HCT116 (cell line): ENCODE measurements around the gene TRIAP1. TPM values are rescaled to one million over a fixed set of nuclear protein-coding genes. Genes with fewer than 3 reads are reported as not detected.
A peak's percentile ranks its signal among the peaks of the same experiment; 100 is the strongest.

ENCODE experiments used
- ATAC-seq: fragments of 200-7000 bp; cut with Tn5 transposase; 2 replicates; pipeline ENCODE4 v1.9.1; 2020; ENCODE audit warnings: mild to moderate bottlenecking, moderate library complexity
- Bru-seq: library from RNA; stranded (reverse); fragments of 400-500 nt; gene quantifications from one replicate; lab custom pipeline; 2021; lab: Mats Ljungman, UMichigan
- BruChase-seq, 2 experiments: library from RNA; stranded (reverse); fragments of 400-500 nt; gene quantifications; one replicate each; lab custom pipeline; 2021; lab: Mats Ljungman, UMichigan
- BruUV-seq: library from RNA; stranded (reverse); fragments of 400-500 nt; replicated peaks from 2 replicates; lab custom pipeline; 2021; lab: Mats Ljungman, UMichigan
- CTCF ChIA-PET: fragments of 300-600 bp; sonication (Branson Sonifier 250); formaldehyde crosslinking; loops from one replicate; lab custom pipeline; 2021; ENCODE audit warnings: antibody characterized with exemption; lab: Charles Lee
- POLR2A ChIA-PET: fragments of 300-600, 350-600 bp; sonication (Branson Sonifier 250); formaldehyde crosslinking; loops from one replicate; lab custom pipeline; 2021; ENCODE audit warnings: antibody characterized with exemption; lab: Charles Lee
- RAD21 ChIA-PET, 2 experiments: fragments of 300-600 bp; sonication (Branson Sonifier 250); formaldehyde crosslinking; loops; one replicate each; lab custom pipeline; 2023; ENCODE audit warnings: low total read pairs in 2 of 2; ENCODE audit not compliant: uncharacterized antibody in 2 of 2, unreplicated experiment in 2 of 2, low non-redundant PET in 1 of 2; lab: Charles Lee
- DNase-seq: peaks from one replicate; pipeline ENCODE4 v3.0.0-alpha.2; 2010; ENCODE audit warnings: low read depth, low spot score
- H2AFZ ChIP-seq: fragments of 200-600 bp; shearing (Covaris generic), sonication (generic); 2 replicates; pipeline ENCODE4 v1.6.1; 2017; ENCODE audit warnings: low read depth, mixed run types, mixed read lengths, antibody characterized with exemption, low read length; ENCODE audit not compliant: poor library complexity, severe bottlenecking
- H3K27ac ChIP-seq: 2 replicates; pipeline ENCODE4 v1.5.1; 2012; ENCODE audit warnings: low read depth, low read length
- H3K27me3 ChIP-seq: fragments of 200-600 bp; sonication (generic); 2 replicates; pipeline ENCODE4 v1.6.1; 2016; ENCODE audit warnings: mixed run types, low read length, mixed read lengths; ENCODE audit not compliant: insufficient read depth
- H3K36me3 ChIP-seq, 2 experiments: fragments of 200-500 bp in 1 of 2; fragments of 200-600 bp in 1 of 2; sonication (Bioruptor generic) in 1 of 2; sonication (generic) in 1 of 2; 2 replicates each; pipeline versions ENCODE4 v1.5.1 to v1.6.1; 2014 to 2016; ENCODE audit warnings: low read length in 2 of 2, inconsistent platforms in 1 of 2, mixed read lengths in 1 of 2, mixed run types in 1 of 2; ENCODE audit not compliant: insufficient read depth in 2 of 2, control insufficient read depth in 1 of 2
- H3K4me1 ChIP-seq, 2 experiments: fragments of 200-600 bp in 1 of 2; sonication (generic) in 1 of 2; 2 replicates each; pipeline versions ENCODE4 v1.5.1 to v1.6.1; 2012 to 2017; ENCODE audit warnings: low read length in 2 of 2, inconsistent platforms in 1 of 2, mild to moderate bottlenecking in 1 of 2, mixed read lengths in 1 of 2, mixed run types in 1 of 2, moderate library complexity in 1 of 2; ENCODE audit not compliant: insufficient read depth in 2 of 2, control insufficient read depth in 1 of 2
- H3K4me2 ChIP-seq: fragments of 200-600 bp; sonication (generic); 2 replicates; pipeline ENCODE4 v1.6.1; 2017; ENCODE audit warnings: mixed run types, low read length, mixed read lengths
- H3K4me3 ChIP-seq, 2 experiments: fragments of 200-600 bp in 1 of 2; sonication (generic) in 1 of 2; replicated peaks in 1 of 2; 2 replicates each; pipeline ENCODE4 v1.5.1; 2011 to 2016; ENCODE audit warnings: low read length in 2 of 2, control low read depth in 1 of 2, low read depth in 1 of 2, mild to moderate bottlenecking in 1 of 2, mixed read lengths in 1 of 2, mixed run types in 1 of 2
- H3K79me2 ChIP-seq: fragments of 200-600 bp; sonication (generic); 2 replicates; pipeline ENCODE4 v1.6.1; 2017; ENCODE audit warnings: mild to moderate bottlenecking, mixed run types, low read length, moderate library complexity, mixed read lengths; ENCODE audit not compliant: insufficient read depth
- H3K9ac ChIP-seq: fragments of 200-600 bp; sonication (generic); 2 replicates; pipeline ENCODE4 v1.6.1; 2016; ENCODE audit warnings: low read length, mixed read lengths
- H3K9me2 ChIP-seq: fragments of 200-600 bp; sonication (generic), shearing (Covaris generic); 2 replicates; pipeline ENCODE4 v1.6.1; 2017; ENCODE audit warnings: mixed run types, mild to moderate bottlenecking, moderate library complexity; ENCODE audit not compliant: insufficient read depth
- H3K9me3 ChIP-seq, 2 experiments: fragments of 200-500 bp in 1 of 2; fragments of 200-600 bp in 1 of 2; sonication (Bioruptor generic) in 1 of 2; sonication (generic) in 1 of 2; 2 replicates each; pipeline ENCODE4 v1.6.1; 2014 to 2017; ENCODE audit warnings: low read length in 2 of 2, mixed read lengths in 2 of 2, inconsistent platforms in 1 of 2, low read depth in 1 of 2, mild to moderate bottlenecking in 1 of 2, mixed run types in 1 of 2, moderate library complexity in 1 of 2; ENCODE audit not compliant: control insufficient read depth in 1 of 2, insufficient read depth in 1 of 2
- H4K20me1 ChIP-seq: fragments of 200-600 bp; sonication (generic), shearing (Covaris generic); 2 replicates; pipeline ENCODE4 v1.6.1; 2017; ENCODE audit warnings: mixed run types, mild to moderate bottlenecking, moderate library complexity; ENCODE audit not compliant: insufficient read depth
- CEBPB ChIP-seq: IDR thresholded peaks from 2 replicates; pipeline ENCODE4 v1.6.1; 2012; ENCODE audit warnings: low read depth
- EGR1 ChIP-seq: IDR thresholded peaks from 2 replicates; pipeline ENCODE4 v1.6.1; 2012; ENCODE audit warnings: low read depth
- ELF1 ChIP-seq: IDR thresholded peaks from 2 replicates; pipeline ENCODE4 v1.6.1; 2012; ENCODE audit warnings: low read depth, borderline replicate concordance
- EZH2 ChIP-seq: fragments of 200-600 bp; sonication (generic); IDR thresholded peaks from 2 replicates; pipeline ENCODE4 v1.6.1; 2017; ENCODE audit warnings: antibody characterized with exemption, mixed run types
- EZH2phosphoT487 ChIP-seq: fragments of 200-600 bp; IDR thresholded peaks from 2 replicates; pipeline ENCODE4 v1.6.1; 2018; ENCODE audit warnings: antibody characterized with exemption, borderline replicate concordance
- FOSL1 ChIP-seq: IDR thresholded peaks from 2 replicates; pipeline ENCODE4 v1.6.1; 2012; ENCODE audit warnings: low read depth
- JUND ChIP-seq: IDR thresholded peaks from 2 replicates; pipeline ENCODE4 v1.6.1; 2012
- POLR2A ChIP-seq: IDR thresholded peaks from 2 replicates; pipeline ENCODE4 v1.7.0; 2011; ENCODE audit warnings: borderline replicate concordance; ENCODE audit not compliant: insufficient read depth, insufficient read length; ENCODE audit errors: extremely low read depth
- POLR2AphosphoS5 ChIP-seq: IDR thresholded peaks from 2 replicates; pipeline ENCODE4 v1.6.1; 2011; ENCODE audit warnings: mild to moderate bottlenecking, low read depth, low read length, moderate library complexity
- RAD21 ChIP-seq: IDR thresholded peaks from 2 replicates; pipeline ENCODE4 v1.6.1; 2012; ENCODE audit warnings: low read depth, mild to moderate bottlenecking
- SIN3A ChIP-seq: IDR thresholded peaks from 2 replicates; pipeline ENCODE4 v1.6.1; 2012; ENCODE audit warnings: low read depth
- SP1 ChIP-seq: IDR thresholded peaks from 2 replicates; pipeline ENCODE4 v1.6.1; 2012; ENCODE audit warnings: low read depth
- SRF ChIP-seq: IDR thresholded peaks from 2 replicates; pipeline ENCODE4 v1.6.1; 2012; ENCODE audit warnings: low read depth
- TCF7L2 ChIP-seq: IDR thresholded peaks from 2 replicates; pipeline ENCODE4 v1.7.0; 2011; ENCODE audit warnings: borderline replicate concordance, inconsistent platforms; ENCODE audit not compliant: insufficient read depth, insufficient read length; ENCODE audit errors: extremely low read depth
- ZFX ChIP-seq: fragments of 450-650 bp; IDR thresholded peaks from 2 replicates; pipeline ENCODE4 v1.6.1; 2017
- ZNF274 ChIP-seq: fragments of 200-500 bp; sonication (Bioruptor generic); IDR thresholded peaks from 2 replicates; pipeline ENCODE4 v1.6.1; 2014; ENCODE audit warnings: mild to moderate bottlenecking, low read depth, low read length, inconsistent platforms
- intact Hi-C: fragments of 100-400 bp; cut with micrococcal nuclease; formaldehyde crosslinking; loops from 2 replicates; pipeline ENCODE4 v1.10.0; 2022
- long read RNA-seq: library from polyadenylated mRNA; unstranded; transcript quantifications from one replicate; pipeline ENCODE4 v2.0.0, GENCODE V29; 2021; ENCODE audit not compliant: unreplicated experiment
- polyA plus RNA-seq: library from polyadenylated mRNA; unstranded; fragments of >200 nt; gene quantifications from 2 replicates; pipeline ENCODE4 v1.2.1, GENCODE V29; 2012; ENCODE audit warnings: missing spikeins
- total RNA-seq: library from RNA; stranded (reverse); gene quantifications from one replicate; pipeline ENCODE4 v1.2.1, GENCODE V29; 2021; ENCODE audit not compliant: unreplicated experiment
- TF ChIP-seq, protein P1 (sequence below): IDR thresholded peaks from 2 replicates; pipeline ENCODE4 v1.6.1; 2012
- TF ChIP-seq, protein P2 (sequence below): IDR thresholded peaks from 2 replicates; pipeline ENCODE4 v1.6.1; 2011; ENCODE audit warnings: mild to moderate bottlenecking, low read length, moderate library complexity; ENCODE audit not compliant: insufficient replicate concordance; ENCODE audit errors: extremely low read depth
- TF ChIP-seq, protein P3 (sequence below): IDR thresholded peaks from 2 replicates; pipeline ENCODE4 v1.6.1; 2012
- TF ChIP-seq, protein P4 (sequence below): IDR thresholded peaks from 2 replicates; pipeline ENCODE4 v1.6.1; 2012; ENCODE audit warnings: low read depth

The TRIAP1 gene
- total RNA-seq (40.3 TPM), Bru-seq, nascent RNA (percentile 94 among the genes with signal in this experiment), BruChase-seq, experiment 1, labeled RNA remaining after a 6-hour chase (percentile 95 among the genes with signal in this experiment), BruChase-seq, experiment 2, labeled RNA remaining after a 2-hour chase (percentile 98 among the genes with signal in this experiment)
- 26.2 and 31.0 TPM in 2 replicates for polyA plus RNA-seq
- long read RNA-seq, transcript TRIAP1-202 (2 exons, 1,182 nt), result major isoform, 30 of 55 reads
- long read RNA-seq, partial matches to known transcripts, result 0 of 55 reads
- long read RNA-seq, other reads (novel, unspliced or antisense), result 25 of 55 reads

DNA sequence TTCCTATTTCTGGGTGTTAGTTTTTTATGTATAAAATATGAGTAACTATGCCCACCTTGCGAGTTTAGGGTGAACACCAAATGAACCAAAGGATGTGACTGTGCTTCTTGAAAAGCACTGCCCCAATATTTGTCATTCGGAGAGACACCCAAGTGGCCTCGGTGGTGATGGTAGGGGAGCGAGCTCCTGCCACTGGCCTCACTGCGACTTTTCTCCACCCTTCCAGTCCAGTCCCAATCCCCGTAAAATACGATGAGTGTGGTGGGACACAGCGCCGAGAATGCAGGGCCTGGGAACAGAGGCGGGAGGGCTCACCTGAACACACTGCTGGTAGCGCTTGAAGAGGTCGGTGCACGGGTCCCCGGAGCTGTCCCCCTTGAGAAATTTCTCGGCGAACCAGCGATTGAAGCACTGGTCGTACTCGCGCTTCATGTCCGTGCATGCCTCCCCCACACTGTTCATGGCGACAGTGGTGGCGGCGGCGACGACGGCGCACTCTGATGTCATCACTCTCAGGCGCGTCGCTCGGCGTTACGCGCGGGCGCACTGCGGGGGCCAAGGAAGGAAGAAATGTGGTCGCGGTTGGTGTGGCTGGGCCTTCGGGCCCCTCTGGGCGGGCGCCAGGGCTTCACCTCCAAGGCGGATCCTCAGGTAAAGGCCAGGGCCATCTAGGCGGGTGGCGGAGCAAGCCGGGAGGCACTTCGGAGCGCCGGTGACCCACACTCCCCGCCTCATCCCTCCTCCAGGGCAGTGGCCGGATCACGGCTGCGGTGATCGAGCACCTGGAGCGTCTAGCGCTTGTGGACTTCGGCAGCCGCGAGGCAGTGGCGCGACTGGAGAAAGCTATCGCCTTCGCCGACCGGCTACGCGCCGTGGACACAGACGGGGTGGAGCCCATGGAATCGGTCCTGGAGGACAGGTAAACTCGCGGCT, at the start of gene TRIAP1, which contains the start of gene GATC:
Gene TRIAP1, minus strand, starts transcription at position 474 of the 933 bp plus-strand sequence. Its CDS starts 12 bp downstream, at position 462.
Gene GATC, plus strand, starts transcription at position 534 of the 933 bp plus-strand sequence. Its CDS starts 37 bp downstream, at position 571.
- ChIA-PET POLR2A (interaction anchor here (1.3 kb wide), 1 partner anchor 9 kb away, joined by 3 read pairs; the partner anchor contains the start of gene COX6A1), RAD21 (no interaction called here), CTCF (no interaction called here)
- Histone ChIP-seq H3K4me2 (peak within 1 kb of the TSS; percentile 75), H3K27ac (peak within 1 kb of the TSS; percentile 90), H3K27me3 (no peaks in the 10 kb centered on the region), H3K36me3 (peaks cover 19 to 30% of the 10 kb centered on the region in 2 experiments; a peak in 3 of 4 replicates), H3K79me2 (peaks cover 86% of the 10 kb centered on the region), H3K4me3 (peak within 1 kb of the TSS; percentile 95 to 99), H3K9me3 (no peaks in the 10 kb centered on the region), H2AFZ (no peak within 1 kb of the TSS), H3K4me1 (peaks cover 14 to 16% of the 10 kb centered on the region in 2 experiments), H3K9me2 (no peaks in the 10 kb centered on the region), H4K20me1 (peaks cover 8% of the 10 kb centered on the region; the same call in 1 of the 2 replicates), H3K9ac (peak within 1 kb of the TSS; percentile 97)
- intact Hi-C loops, result no loop called here
- peak; percentile 86 for ATAC-seq
- BruUV-seq, result TSS peak; percentile 77
- DNase-seq, result peak; percentile 71
- TF ChIP-seq, protein P1, sequence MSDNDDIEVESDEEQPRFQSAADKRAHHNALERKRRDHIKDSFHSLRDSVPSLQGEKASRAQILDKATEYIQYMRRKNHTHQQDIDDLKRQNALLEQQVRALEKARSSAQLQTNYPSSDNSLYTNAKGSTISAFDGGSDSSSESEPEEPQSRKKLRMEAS, result peak; percentile 98
- TF ChIP-seq SRF (peak; percentile 99), POLR2A (peak; percentile 81), POLR2AphosphoS5 (peak; percentile 98), TCF7L2 (peak; percentile 42), FOSL1 (no peak), EZH2phosphoT487 (no peak), JUND (no peak), SIN3A (peak; percentile 97), ZFX (peak; percentile 92), CEBPB (no peak), ELF1 (no peak; the same call in 1 of the 2 replicates), SP1 (peak; percentile 57; the same call in 1 of the 2 replicates), EZH2 (no peak), RAD21 (no peak), EGR1 (peak; percentile 90), ZNF274 (no peak)
- TF ChIP-seq, protein P2, sequence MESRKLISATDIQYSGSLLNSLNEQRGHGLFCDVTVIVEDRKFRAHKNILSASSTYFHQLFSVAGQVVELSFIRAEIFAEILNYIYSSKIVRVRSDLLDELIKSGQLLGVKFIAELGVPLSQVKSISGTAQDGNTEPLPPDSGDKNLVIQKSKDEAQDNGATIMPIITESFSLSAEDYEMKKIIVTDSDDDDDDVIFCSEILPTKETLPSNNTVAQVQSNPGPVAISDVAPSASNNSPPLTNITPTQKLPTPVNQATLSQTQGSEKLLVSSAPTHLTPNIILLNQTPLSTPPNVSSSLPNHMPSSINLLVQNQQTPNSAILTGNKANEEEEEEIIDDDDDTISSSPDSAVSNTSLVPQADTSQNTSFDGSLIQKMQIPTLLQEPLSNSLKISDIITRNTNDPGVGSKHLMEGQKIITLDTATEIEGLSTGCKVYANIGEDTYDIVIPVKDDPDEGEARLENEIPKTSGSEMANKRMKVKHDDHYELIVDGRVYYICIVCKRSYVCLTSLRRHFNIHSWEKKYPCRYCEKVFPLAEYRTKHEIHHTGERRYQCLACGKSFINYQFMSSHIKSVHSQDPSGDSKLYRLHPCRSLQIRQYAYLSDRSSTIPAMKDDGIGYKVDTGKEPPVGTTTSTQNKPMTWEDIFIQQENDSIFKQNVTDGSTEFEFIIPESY, result peak; percentile 78
- TF ChIP-seq, protein P3, sequence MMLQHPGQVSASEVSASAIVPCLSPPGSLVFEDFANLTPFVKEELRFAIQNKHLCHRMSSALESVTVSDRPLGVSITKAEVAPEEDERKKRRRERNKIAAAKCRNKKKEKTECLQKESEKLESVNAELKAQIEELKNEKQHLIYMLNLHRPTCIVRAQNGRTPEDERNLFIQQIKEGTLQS, result no peak
- TF ChIP-seq, protein P4, sequence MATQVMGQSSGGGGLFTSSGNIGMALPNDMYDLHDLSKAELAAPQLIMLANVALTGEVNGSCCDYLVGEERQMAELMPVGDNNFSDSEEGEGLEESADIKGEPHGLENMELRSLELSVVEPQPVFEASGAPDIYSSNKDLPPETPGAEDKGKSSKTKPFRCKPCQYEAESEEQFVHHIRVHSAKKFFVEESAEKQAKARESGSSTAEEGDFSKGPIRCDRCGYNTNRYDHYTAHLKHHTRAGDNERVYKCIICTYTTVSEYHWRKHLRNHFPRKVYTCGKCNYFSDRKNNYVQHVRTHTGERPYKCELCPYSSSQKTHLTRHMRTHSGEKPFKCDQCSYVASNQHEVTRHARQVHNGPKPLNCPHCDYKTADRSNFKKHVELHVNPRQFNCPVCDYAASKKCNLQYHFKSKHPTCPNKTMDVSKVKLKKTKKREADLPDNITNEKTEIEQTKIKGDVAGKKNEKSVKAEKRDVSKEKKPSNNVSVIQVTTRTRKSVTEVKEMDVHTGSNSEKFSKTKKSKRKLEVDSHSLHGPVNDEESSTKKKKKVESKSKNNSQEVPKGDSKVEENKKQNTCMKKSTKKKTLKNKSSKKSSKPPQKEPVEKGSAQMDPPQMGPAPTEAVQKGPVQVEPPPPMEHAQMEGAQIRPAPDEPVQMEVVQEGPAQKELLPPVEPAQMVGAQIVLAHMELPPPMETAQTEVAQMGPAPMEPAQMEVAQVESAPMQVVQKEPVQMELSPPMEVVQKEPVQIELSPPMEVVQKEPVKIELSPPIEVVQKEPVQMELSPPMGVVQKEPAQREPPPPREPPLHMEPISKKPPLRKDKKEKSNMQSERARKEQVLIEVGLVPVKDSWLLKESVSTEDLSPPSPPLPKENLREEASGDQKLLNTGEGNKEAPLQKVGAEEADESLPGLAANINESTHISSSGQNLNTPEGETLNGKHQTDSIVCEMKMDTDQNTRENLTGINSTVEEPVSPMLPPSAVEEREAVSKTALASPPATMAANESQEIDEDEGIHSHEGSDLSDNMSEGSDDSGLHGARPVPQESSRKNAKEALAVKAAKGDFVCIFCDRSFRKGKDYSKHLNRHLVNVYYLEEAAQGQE, result no peak
